ENCODE results near the gene FGD2.

DNA sequence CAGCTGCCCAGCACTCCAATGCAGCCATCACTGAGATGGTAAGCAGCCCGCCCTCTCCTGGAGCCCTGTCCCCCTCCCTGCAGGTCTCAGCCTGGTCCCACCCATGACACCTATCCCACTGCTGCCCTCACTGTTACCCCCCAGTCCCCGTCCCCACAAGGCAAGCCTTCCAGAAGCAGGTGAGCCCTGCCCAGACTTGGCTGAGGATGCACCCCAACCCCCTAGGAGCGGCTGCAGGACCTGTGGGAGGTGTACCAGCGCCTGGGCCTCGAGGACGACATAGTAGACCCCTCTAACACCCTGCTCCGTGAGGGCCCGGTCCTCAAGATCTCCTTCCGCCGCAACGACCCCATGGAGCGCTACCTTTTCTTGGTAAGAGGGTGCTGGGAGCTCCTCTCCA lies 9.2 kb downstream of the FGD2 start:
- TF ChIP-seq, protein P1, sequence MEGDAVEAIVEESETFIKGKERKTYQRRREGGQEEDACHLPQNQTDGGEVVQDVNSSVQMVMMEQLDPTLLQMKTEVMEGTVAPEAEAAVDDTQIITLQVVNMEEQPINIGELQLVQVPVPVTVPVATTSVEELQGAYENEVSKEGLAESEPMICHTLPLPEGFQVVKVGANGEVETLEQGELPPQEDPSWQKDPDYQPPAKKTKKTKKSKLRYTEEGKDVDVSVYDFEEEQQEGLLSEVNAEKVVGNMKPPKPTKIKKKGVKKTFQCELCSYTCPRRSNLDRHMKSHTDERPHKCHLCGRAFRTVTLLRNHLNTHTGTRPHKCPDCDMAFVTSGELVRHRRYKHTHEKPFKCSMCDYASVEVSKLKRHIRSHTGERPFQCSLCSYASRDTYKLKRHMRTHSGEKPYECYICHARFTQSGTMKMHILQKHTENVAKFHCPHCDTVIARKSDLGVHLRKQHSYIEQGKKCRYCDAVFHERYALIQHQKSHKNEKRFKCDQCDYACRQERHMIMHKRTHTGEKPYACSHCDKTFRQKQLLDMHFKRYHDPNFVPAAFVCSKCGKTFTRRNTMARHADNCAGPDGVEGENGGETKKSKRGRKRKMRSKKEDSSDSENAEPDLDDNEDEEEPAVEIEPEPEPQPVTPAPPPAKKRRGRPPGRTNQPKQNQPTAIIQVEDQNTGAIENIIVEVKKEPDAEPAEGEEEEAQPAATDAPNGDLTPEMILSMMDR (conservative IDR thresholded peaks at IDR 0.05; ENCODE audit: low read depth, low read length): no peak
- no peak for TF ChIP-seq EZH2 (IDR thresholded peaks at IDR 0.05; ENCODE audit: borderline replicate concordance, low read depth, low read length, poor library complexity, severe bottlenecking)
